PC-9 (cell line): ENCODE results near the gene SCN1A.

Source experiments
- CTCF ChIP-seq: fragments of 200-600 bp; sonication (generic); conservative IDR thresholded peaks from 2 replicates; pipeline ENCODE4 v1.6.1; 2017; ENCODE audit warnings: mixed run types, antibody characterized with exemption, mild to moderate bottlenecking, moderate library complexity
- EZH2 ChIP-seq: fragments of 200-600 bp; sonication (generic); IDR thresholded peaks from 2 replicates; pipeline ENCODE4 v1.8.0; 2017; ENCODE audit warnings: antibody characterized with exemption, low read depth

- TF ChIP-seq CTCF (no peak), EZH2 (no peak)
Measured at GRCh38 chr2:166152064-166152463, 24.2 kb upstream of the SCN1A start.
